Kidney tubule cell (primary cell): ENCODE measurements around the gene C14orf93.
A peak's percentile ranks its signal among the peaks of the same experiment; 100 is the strongest.
"Not testable (repeated sequence)": the region's sequence is repeated elsewhere in the genome, so short reads cannot be mapped to it uniquely, and the experiment has no call there.

Experiments
- DNase-seq: peaks from one replicate; pipeline ENCODE4 v3.0.0-alpha.2; 2018; ENCODE audit warnings: low spot score

The C14orf93 gene

GRCh38 chr14:22973217-22974032 lies 36.5 kb downstream of the C14orf93 start:
- DNase-seq: peak; percentile 76

- no peak for DNase-seq
Measured at GRCh38 chr14:22972313-22972930, 37.5 kb downstream of the C14orf93 start.

GRCh38 chr14:22971152-22971551 lies 38.8 kb downstream of the C14orf93 start:
- no peak for DNase-seq

GRCh38 chr14:22966783-22967269 lies 43.1 kb downstream of the C14orf93 start:
- DNase-seq: no peak

- DNase-seq: not testable (repeated sequence)
Measured at GRCh38 chr14:22965916-22966782, 43.8 kb downstream of the C14orf93 start.

- no peak for DNase-seq
Measured at GRCh38 chr14:22962061-22962676, 47.8 kb downstream of the C14orf93 start.

- DNase-seq: peak; percentile 84
Measured at GRCh38 chr14:22955702-22956569, 54.0 kb downstream of the C14orf93 start.

- no peak for DNase-seq
Measured at GRCh38 chr14:22952418-22952817, 57.5 kb downstream of the C14orf93 start.

- DNase-seq: not testable (repeated sequence)
Measured at GRCh38 chr14:22951795-22952194, 58.1 kb downstream of the C14orf93 start.

GRCh38 chr14:22945642-22946041 lies 64.3 kb downstream of the C14orf93 start:
- no peak for DNase-seq

- DNase-seq: peak; percentile 51
Measured at GRCh38 chr14:22939684-22940083, 70.3 kb downstream of the C14orf93 start.
